Lower leg skin (tissue), 3 donors: ENCODE measurements around the gene ARGLU1.

ENCODE experiments used
- CTCF ChIP-seq, 3 donors: fragments of 450-650 bp; IDR thresholded peaks; one replicate each; pipeline ENCODE4 v1.5.1; 2016; ENCODE audit warnings: antibody characterized with exemption in 3 of 3, mild to moderate bottlenecking in 3 of 3, moderate library complexity in 2 of 3
- POLR2A ChIP-seq, 2 donors: fragments of 450-650 bp; IDR thresholded peaks; one replicate each; pipeline ENCODE4 v1.6.1; 2016 to 2017; ENCODE audit warnings: antibody characterized with exemption in 2 of 2, mild to moderate bottlenecking in 1 of 2, moderate library complexity in 1 of 2

- TF ChIP-seq CTCF (IDR thresholded peaks at IDR 0.05) (no peak), POLR2A (IDR thresholded peaks at IDR 0.05) (no peak)
Observed at GRCh38 chr13:106601489-106601888, 33.6 kb upstream of the ARGLU1 start.
